H54 (cell line): ENCODE results near the gene RILPL1.
A peak's percentile ranks its signal among the peaks of the same experiment; 100 is the strongest.
"Not testable (repeated sequence)": the region's sequence is repeated elsewhere in the genome, so short reads cannot be mapped to it uniquely, and the experiment has no call there.

ENCODE experiments used
- DNase-seq: peaks from one replicate; pipeline ENCODE4 v3.0.0; 2011; ENCODE audit warnings: low spot score, mixed read lengths; ENCODE audit not compliant: insufficient read length
- FAIRE-seq: peaks from 3 replicates; lab custom pipeline; 2011; peaks lifted over from hg19 to GRCh38; lab: Jason Lieb, UNC
- POLR2A ChIP-seq: IDR thresholded peaks from 2 replicates; pipeline ENCODE4 v1.6.1; 2011; ENCODE audit warnings: low read depth, mild to moderate bottlenecking, low read length

Gene RILPL1

DNA sequence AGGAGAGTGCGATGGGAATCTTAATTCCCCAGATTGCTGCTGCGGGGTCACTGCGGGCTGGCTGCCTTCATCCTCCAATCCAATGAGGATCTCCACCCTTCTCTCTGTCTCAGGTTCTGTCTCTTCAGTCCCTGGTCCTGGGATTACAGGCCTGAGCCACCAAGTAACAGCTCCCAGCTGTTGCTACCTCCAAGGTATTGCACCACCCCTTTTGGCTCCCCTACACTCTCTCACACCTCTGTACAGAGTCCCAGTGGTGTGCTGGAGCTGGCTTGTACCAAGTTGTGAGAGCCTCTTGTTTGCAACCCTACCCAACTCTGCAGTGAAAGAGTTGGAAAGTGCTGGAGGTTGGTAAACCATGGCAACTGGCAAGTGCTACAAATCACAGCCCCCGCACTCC lies 10.0 kb upstream of the RILPL1 start:
- DNase-seq (no peak), FAIRE-seq (no peak)
- no peak for TF ChIP-seq POLR2A

- no peak for TF ChIP-seq POLR2A
- no peak for FAIRE-seq
- no peak for DNase-seq
These were observed 7.6 kb upstream of the RILPL1 start for GRCh38 chr12:123540899-123541662.

DNA sequence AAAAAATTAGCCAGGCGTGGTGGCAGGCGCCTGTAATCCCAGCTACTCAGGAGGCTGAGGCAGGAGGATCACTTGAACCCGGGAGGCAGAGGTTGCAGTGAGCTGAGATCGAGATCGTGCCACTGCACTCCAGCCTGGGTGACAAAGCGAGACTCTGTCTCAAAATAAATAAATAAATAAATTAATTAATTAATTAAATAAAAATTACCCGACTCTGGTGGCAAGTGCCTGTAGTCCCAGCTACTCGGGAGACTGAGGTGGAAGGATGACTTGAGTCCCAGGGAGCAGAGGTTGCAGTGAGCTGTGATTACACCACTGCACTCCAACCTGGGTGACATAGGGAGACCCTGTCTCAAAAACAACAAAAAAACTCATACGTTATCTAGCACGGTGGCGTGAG lies 2.4 kb upstream of the RILPL1 start:
- not testable (repeated sequence) for FAIRE-seq

GRCh38 chr12:123532808-123533649 lies 490 bp downstream of the RILPL1 start:
- DNase-seq (peak; percentile 40), FAIRE-seq (no peak)
- TF ChIP-seq POLR2A, result 0 out of 2 replicates have a peak, but pooled peaks have one; percentile 35

More for the DNA sequence above, 2.4 kb upstream of the RILPL1 start:
- DNase-seq, result not testable (repeated sequence)

DNA sequence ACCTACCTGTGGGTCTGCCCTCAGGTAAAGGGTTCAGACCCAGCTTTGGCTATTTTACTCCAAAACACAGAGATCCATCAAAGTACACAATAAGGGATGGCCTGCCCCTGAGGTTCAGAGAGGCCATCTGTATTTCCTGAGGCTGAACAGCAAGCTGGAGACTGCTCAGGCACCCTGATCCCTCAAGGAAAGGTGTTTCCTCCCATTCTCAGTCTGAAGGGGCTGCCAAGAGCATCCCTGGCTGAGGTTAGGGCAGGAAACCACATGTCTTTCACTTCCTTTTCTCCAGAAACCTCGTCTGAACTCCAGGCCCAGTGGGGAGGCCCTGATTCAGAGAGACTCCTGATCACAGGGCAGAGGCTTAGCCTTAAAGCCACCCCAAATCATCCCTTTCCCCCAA lies 1.5 kb downstream of the RILPL1 start:
- no peak for TF ChIP-seq POLR2A
- no peak for DNase-seq
- no peak for FAIRE-seq

GRCh38 chr12:123531091-123531490 lies 2.4 kb downstream of the RILPL1 start:
- FAIRE-seq, result no peak
- DNase-seq, result no peak
- TF ChIP-seq POLR2A, result no peak

GRCh38 chr12:123530668-123531067 lies 2.9 kb downstream of the RILPL1 start:
- no peak for TF ChIP-seq POLR2A
- no peak for FAIRE-seq
- no peak for DNase-seq

- DNase-seq (no peak), FAIRE-seq (no peak)
- no peak for TF ChIP-seq POLR2A
These were observed 3.8 kb downstream of the RILPL1 start for GRCh38 chr12:123529686-123530085.

DNA sequence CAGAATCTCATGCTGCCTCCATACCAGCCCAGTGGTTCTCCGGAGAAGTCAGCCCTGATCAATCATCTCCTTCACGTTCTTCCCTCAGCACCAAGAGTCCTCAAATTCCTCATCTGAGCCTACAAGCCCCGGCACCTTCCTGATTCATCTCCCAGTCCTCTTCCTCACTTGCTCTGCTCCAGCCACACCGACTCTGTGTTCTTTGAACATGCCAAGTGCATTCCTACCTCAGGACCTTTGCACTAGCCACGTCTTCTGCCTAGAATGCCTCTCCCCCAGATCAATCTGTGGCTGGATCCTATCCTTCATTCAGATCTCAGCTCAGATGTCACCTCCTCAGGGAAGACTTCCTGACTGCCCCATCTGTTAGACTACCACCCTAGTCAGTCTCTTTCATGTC lies 4.7 kb downstream of the RILPL1 start:
- FAIRE-seq (no peak), DNase-seq (no peak)
- no peak for TF ChIP-seq POLR2A

- no peak for DNase-seq
- FAIRE-seq, result no peak
- no peak for TF ChIP-seq POLR2A
These were observed 6.9 kb downstream of the RILPL1 start for GRCh38 chr12:123526542-123527080.

DNA sequence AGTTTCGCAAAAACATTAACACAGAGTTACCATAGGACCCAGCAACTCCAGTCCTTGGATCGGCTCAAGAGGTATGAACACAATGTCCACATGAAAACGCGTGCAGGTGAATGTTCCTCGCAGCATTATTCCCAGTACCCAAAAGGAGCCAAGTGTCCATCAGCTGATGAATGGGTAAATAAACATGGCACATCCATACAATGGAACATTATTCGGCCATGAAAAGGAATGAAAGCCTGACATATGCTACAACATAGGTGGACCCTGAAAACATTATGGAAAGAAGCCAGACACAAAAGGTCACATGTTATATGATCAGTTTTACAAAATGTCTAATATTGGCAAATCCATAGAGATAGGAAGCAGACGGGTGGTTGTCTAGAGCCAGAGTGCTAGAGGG lies 9.1 kb downstream of the RILPL1 start:
- TF ChIP-seq POLR2A, result no peak
- DNase-seq (no peak), FAIRE-seq (no peak)

- no peak for DNase-seq
- FAIRE-seq, result no peak
These were observed 10.0 kb downstream of the RILPL1 start for GRCh38 chr12:123523518-123523917.

GRCh38 chr12:123522164-123522563 lies 11.4 kb downstream of the RILPL1 start:
- DNase-seq (no peak), FAIRE-seq (no peak)
- no peak for TF ChIP-seq POLR2A

More at GRCh38 chr12:123523518-123523917, 10.0 kb downstream of the RILPL1 start:
- TF ChIP-seq POLR2A, result no peak
